GM20431 (cell line): ENCODE data around the gene PDE1A.
"Not testable (repeated sequence)": the region's sequence is repeated elsewhere in the genome, so short reads cannot be mapped to it uniquely, and the experiment has no call there.

Experiments used
- in situ Hi-C: fragments of 300-500 bp; cut with MseI, MboI; formaldehyde crosslinking; loops from one replicate; pipeline ENCODE4 v1.15.0; 2020; ENCODE audit warnings: low sequenced_read_pairs; ENCODE audit not compliant: unreplicated experiment

PDE1A gene

DNA sequence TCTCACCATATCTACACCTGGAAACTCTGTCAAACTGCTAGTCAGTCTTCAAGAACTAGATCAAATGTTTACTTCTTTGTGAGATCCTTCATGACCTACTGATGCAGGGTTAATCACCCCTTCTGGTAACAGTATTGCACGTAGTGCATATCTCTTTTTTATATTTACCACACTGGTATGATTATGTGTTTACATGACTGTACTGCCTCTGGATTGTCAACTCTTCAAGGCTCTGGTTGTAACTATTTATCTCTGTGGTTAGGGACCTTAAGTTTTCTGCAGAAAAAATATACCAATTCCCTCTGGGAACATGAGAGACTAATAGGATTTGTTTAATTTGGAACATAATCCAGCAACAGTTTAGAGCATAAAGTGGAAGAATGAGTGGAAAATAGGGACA lies 135.5 kb downstream of the PDE1A start:
- in situ Hi-C loops: no loop called here

DNA sequence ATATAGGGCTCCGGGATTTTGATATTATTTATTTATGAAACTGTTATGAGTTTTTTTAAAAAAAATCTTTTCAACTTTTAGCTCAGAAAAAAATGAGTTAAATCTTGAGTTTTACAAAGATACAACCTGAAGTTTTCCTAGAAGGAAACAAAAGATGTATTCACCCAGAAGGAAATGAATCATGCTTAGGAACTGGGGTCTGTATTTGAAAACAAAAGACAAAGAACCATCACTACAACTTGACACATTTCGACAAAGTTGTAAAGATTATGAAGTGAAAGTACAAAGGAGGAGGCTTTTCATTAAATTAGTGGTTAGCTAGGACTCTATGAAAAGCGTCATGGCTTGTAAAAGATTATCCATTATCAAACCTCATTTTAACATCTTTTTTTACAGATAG lies 143.3 kb downstream of the PDE1A start:
- in situ Hi-C loops: no loop called here

GRCh38 chr2:182281276-182281675 lies 145.6 kb downstream of the PDE1A start:
- in situ Hi-C loops: no loop called here

GRCh38 chr2:182280118-182280517 lies 146.7 kb downstream of the PDE1A start:
- in situ Hi-C loops: no loop called here

- in situ Hi-C loops: not testable (repeated sequence)
These were observed 150.2 kb downstream of the PDE1A start for GRCh38 chr2:182276662-182277061.

DNA sequence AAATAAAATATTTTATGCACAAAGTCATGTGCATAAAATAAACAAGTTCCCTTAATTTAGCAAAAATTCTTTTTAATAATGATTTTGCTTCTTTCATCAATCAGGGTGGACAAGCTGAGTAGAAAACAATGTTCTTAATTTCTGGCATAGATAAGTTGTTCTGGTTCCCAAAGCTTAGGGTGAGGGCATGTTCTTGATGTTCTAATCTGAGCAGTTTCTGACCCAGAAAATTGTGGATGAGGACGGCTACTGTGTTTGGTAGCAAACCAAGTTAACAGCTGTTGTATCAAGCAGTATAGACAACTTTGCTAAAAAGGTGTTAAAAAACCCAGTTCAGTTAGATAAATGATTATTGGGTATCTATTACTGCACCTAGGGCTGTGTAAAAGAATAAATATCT lies 158.9 kb downstream of the PDE1A start:
- in situ Hi-C loops: no loop called here

DNA sequence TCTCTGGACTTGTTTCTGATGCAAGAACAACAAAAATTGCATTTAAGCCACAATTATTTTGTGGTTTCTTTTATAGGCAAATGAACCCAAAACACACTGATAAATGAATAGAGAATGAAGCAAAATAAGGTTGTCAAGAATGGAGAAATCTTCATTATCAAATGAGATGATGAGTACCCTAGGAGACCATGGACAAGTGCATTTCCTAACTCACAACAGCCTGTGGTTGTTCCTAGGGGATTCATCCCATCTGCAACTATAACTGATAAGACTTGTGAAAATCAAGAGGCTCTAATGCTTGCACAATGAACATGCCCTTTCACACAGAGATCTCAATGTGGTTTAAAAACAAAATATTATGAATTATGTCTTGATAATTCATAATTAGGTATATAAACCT lies 159.9 kb downstream of the PDE1A start:
- in situ Hi-C loops: no loop called here

DNA sequence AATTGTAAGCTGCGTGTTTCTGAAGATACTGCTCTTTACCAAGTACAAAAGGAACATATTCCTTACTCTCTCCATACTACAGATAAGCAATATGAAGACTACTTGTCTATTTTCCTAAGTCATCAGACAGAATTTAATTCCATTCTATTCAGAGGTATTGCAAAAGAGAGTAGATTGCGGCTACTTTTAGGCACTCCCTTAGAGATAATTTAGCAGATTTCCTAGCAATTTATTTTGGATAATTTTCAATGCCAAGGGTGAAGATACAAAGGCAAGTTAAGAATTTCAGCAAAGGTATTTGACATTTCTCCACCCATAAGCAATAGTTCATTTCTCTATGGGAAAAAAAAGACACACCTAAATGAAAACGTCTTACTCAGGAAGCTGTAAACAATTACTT lies 161.1 kb downstream of the PDE1A start:
- in situ Hi-C loops: no loop called here

DNA sequence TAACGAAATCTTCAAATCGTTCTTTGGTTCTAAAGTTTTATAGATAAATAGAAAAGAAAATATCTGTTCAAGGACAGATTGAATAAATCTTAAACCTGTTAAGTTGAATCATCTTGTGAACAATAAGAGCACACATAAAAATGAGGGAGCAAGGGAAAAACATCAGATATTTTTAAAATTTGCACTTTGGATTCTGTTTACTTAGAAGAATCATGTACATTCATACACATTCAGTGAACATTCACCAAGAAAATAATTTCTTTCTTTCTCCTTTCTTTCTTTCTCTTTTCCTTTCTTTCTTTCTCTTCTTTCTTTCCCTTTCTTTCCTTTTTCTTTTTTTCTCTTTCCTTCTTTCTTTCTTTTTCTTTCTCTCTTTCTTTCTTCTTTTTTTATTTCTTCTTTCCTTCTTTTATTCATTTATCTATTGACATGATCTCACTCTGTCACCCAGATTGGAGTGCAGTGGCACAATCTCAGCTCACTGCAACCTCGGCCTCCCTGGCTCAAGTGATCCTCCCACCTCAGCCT lies 164.9 kb downstream of the PDE1A start:
- in situ Hi-C loops: no loop called here

- in situ Hi-C loops: no loop called here
These were observed 167.1 kb downstream of the PDE1A start for GRCh38 chr2:182259629-182260150.

GRCh38 chr2:182252534-182252933 lies 174.3 kb downstream of the PDE1A start:
- in situ Hi-C loops: no loop called here

GRCh38 chr2:182248898-182249297 lies 177.9 kb downstream of the PDE1A start:
- in situ Hi-C loops: loop anchor here (25.0 kb wide), 1 partner anchor 338 kb away; no protein-coding TSS in a partner anchor

DNA sequence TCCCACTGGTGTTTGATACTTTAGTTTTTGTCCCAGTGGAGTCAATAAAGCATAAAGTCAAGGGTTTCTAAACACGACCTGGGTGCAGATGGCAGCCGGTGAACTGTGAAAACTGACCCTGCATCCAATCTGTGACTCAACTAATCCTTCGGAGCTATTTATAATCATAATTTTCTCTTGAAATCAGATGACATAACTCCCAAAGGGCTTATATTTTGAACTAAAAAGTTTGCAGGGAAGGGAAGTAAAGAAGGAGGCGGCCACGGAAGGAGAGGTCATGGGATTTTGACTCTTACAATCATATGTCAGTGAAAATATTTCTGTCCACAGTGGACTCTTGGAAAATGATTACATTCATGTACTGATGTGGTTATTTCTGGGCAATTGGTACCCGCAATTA lies 178.5 kb downstream of the PDE1A start:
- in situ Hi-C loops: loop anchor here (25.0 kb wide), 1 partner anchor 339 kb away; no protein-coding TSS in a partner anchor

DNA sequence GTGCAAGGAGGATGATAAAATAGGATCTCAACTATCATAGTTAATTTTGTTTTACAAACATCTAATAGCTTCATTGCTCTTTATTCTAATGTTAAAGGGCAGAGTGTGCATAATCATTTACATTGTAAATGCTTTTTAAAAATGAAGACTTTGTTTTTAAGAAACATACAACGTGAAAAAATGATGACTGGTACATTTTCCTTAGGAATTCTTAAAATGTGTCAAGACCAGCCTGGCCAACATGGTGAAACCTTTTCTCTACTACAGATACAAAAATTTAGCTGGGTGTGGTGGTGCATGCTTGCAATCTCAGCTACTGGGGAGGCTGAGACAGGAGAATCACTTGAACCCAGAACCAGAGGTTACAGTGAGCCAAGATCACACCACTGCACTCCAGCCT lies 179.0 kb downstream of the PDE1A start:
- in situ Hi-C loops: loop anchor here (25.0 kb wide), 1 partner anchor 339 kb away; no protein-coding TSS in a partner anchor

- in situ Hi-C loops: loop anchor here (25.0 kb wide), 1 partner anchor 341 kb away; no protein-coding TSS in a partner anchor
These were observed 180.9 kb downstream of the PDE1A start for GRCh38 chr2:182245963-182246362.

DNA sequence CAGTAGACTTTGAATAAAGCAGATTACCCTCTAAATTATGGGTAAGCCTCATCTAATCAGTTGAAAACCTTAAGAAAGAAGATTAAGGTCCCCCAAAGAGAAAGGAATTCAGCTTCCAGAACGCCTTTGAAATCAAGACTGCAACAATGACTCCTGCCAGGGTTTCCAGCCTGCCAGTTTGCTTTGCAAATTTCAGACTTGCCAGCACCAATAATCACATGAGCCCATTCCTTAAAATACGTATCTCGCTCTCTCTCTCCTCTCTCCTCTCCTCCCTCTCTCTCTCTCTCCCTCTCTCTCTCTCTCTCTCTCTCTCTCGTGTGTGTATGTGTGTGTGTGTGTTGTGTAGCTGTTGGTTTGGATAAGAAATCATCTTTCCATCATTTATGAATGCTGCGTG lies 184.2 kb downstream of the PDE1A start:
- in situ Hi-C loops: loop anchor here (25.0 kb wide), 1 partner anchor 345 kb away; no protein-coding TSS in a partner anchor

DNA sequence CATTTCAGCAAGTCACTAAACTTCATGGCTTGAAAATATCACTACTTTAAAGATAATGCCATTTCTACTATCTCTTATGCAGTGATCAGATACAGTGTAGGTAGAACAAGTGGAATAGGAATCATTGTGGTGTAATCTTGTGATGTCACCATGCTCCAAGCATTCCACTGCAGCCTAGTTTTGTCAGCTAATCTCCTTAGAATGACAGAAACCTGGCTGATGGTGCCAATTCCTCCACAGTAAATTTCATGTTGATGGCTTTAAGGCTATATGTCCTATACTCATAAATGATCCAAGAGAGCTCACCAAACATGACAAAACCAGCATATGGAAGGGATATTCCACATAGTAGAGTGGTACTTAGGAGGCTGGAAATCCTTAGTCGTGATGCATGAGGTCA lies 184.9 kb downstream of the PDE1A start:
- in situ Hi-C loops: loop anchor here (25.0 kb wide), 1 partner anchor 345 kb away; no protein-coding TSS in a partner anchor

GRCh38 chr2:182240862-182241371 lies 185.9 kb downstream of the PDE1A start:
- in situ Hi-C loops: loop anchor here (25.0 kb wide), 1 partner anchor 346 kb away; no protein-coding TSS in a partner anchor

- in situ Hi-C loops: loop anchor here (25.0 kb wide), 1 partner anchor 357 kb away; no protein-coding TSS in a partner anchor
These were observed 196.3 kb downstream of the PDE1A start for GRCh38 chr2:182230561-182230960.

GRCh38 chr2:182229297-182229696 lies 197.5 kb downstream of the PDE1A start:
- in situ Hi-C loops: loop anchor here (25.0 kb wide), 1 partner anchor 358 kb away; no protein-coding TSS in a partner anchor

GRCh38 chr2:182228741-182229140 lies 198.1 kb downstream of the PDE1A start:
- in situ Hi-C loops: loop anchor here (25.0 kb wide), 1 partner anchor 359 kb away; no protein-coding TSS in a partner anchor
